K562 (cell line): Measurements from ENCODE around the gene GAL3ST2. TPM values are rescaled to one million over a fixed set of nuclear protein-coding genes. Genes with fewer than 3 reads are reported as not detected.
A peak's percentile ranks its signal among the peaks of the same experiment; 100 is the strongest.

Experiments
- ATAC-seq: fragments of 200-7000 bp; cut with Tn5 transposase; 3 replicates; pipeline ENCODE4 v1.9.1; 2020; ENCODE audit warnings: moderate library complexity
- BruUV-seq: library from RNA; stranded (reverse); fragments of 400-500 nt; replicated peaks from 2 replicates; lab custom pipeline; 2021; lab: Mats Ljungman, UMichigan
- CTCF ChIA-PET: fragments of 300-600 bp; formaldehyde crosslinking; extraction: SDS; loops from one replicate; lab custom pipeline; 2021; ENCODE audit warnings: low intra/inter-chr PET ratio; lab: Yijun Ruan, JAX
- POLR2A ChIA-PET: fragments of 300-600, 350-650 bp; sonication (Branson Sonifier 250); formaldehyde crosslinking; extraction: SDS; loops from one replicate; lab custom pipeline; 2021; ENCODE audit warnings: antibody characterized with exemption, inconsistent platforms; lab: Yijun Ruan, JAX
- DNase-seq, 4 experiments: peaks; one replicate each; pipeline versions ENCODE4 v3.0.0 to v3.0.0-alpha.2; 2011 to 2018; ENCODE audit warnings: low spot score in 3 of 4, mixed read lengths in 3 of 4; ENCODE audit errors: extremely low read depth in 1 of 4
- FAIRE-seq: peaks from 2 replicates; lab custom pipeline; 2011; peaks lifted over from hg19 to GRCh38; lab: Jason Lieb, UNC
- H2AFZ ChIP-seq: 2 replicates; pipeline ENCODE4 v1.6.0; 2011; ENCODE audit warnings: low read depth, low read length, control low read depth, inconsistent platforms
- H3K27ac ChIP-seq: fragments of 200-600 bp; 3 replicates; pipeline ENCODE4 v1.8.0; 2011; ENCODE audit warnings: low read depth, mild to moderate bottlenecking, control low read depth, inconsistent platforms, low read length, moderate library complexity, mixed read lengths; ENCODE audit errors: extremely low read depth
- H3K27me3 ChIP-seq, 2 experiments: fragments of 300-600 bp in 1 of 2; 2 replicates in 1 of 2; 3 replicates in 1 of 2; pipeline versions ENCODE4 v1.6.0 to v1.8.0; 2011; ENCODE audit warnings: inconsistent platforms in 2 of 2, low read length in 2 of 2, mild to moderate bottlenecking in 1 of 2, mixed read lengths in 1 of 2, moderate library complexity in 1 of 2; ENCODE audit not compliant: control insufficient read depth in 2 of 2, insufficient read depth in 2 of 2
- H3K36me3 ChIP-seq: fragments of 300-600 bp; 3 replicates; pipeline ENCODE4 v1.8.0; 2011; ENCODE audit warnings: mild to moderate bottlenecking, low read length, inconsistent platforms; ENCODE audit not compliant: control insufficient read depth, insufficient read depth
- H3K4me1 ChIP-seq, 2 experiments: fragments of 200-600 bp in 1 of 2; replicated peaks in 1 of 2; 2 replicates in 1 of 2; 3 replicates in 1 of 2; pipeline versions ENCODE4 v1.5.1 to v1.8.0; 2011; ENCODE audit warnings: inconsistent platforms in 2 of 2, low read length in 2 of 2, mild to moderate bottlenecking in 1 of 2, mixed read lengths in 1 of 2, moderate library complexity in 1 of 2; ENCODE audit not compliant: control insufficient read depth in 2 of 2, insufficient read depth in 2 of 2
- H3K4me2 ChIP-seq: 2 replicates; pipeline ENCODE4 v1.6.1; 2011; ENCODE audit warnings: low read length, control low read depth, inconsistent platforms, mixed read lengths; ENCODE audit not compliant: insufficient read depth
- H3K4me3 ChIP-seq: fragments of 200-600 bp; sonication (generic), shearing (Covaris generic); 2 replicates; pipeline ENCODE4 v1.5.1; 2016; ENCODE audit warnings: control low read depth, inconsistent platforms
- H3K79me2 ChIP-seq: fragments of 200-600 bp; 3 replicates; pipeline ENCODE4 v1.8.0; 2011; ENCODE audit warnings: low read length, inconsistent platforms; ENCODE audit not compliant: control insufficient read depth, insufficient read depth
- H3K9ac ChIP-seq, 2 experiments: 2 replicates each; pipeline versions ENCODE4 v1.6.0 to v1.6.1; 2011; ENCODE audit warnings: low read depth in 2 of 2, low read length in 2 of 2, control low read depth in 1 of 2, inconsistent platforms in 1 of 2, mild to moderate bottlenecking in 1 of 2, mixed read lengths in 1 of 2; ENCODE audit not compliant: insufficient read depth in 1 of 2
- H3K9me1 ChIP-seq: one replicate; pipeline ENCODE4 v1.6.0; 2011; ENCODE audit warnings: inconsistent platforms, mild to moderate bottlenecking, low read length, moderate library complexity; ENCODE audit not compliant: control insufficient read depth, insufficient read depth
- H3K9me3 ChIP-seq: replicated peaks from 2 replicates; pipeline ENCODE4 v1.5.1; 2011; ENCODE audit warnings: low read depth, low read length, inconsistent platforms; ENCODE audit not compliant: control insufficient read depth, insufficient read depth
- H4K20me1 ChIP-seq: replicated peaks from 2 replicates; pipeline ENCODE4 v1.6.1; 2011; ENCODE audit warnings: low read length, inconsistent platforms, mixed read lengths; ENCODE audit not compliant: control insufficient read depth, insufficient read depth
- BCL6 ChIP-seq: fragments of 250-450 bp; sonication (Bioruptor Pico); IDR thresholded peaks from 2 replicates; pipeline ENCODE4 v1.4.0; 2020
- CSDE1 ChIP-seq, 2 experiments: fragments of 450-650 bp; IDR thresholded peaks; 2 replicates each; pipeline ENCODE4 v1.6.1; 2016; ENCODE audit warnings: mild to moderate bottlenecking in 1 of 2
- FOXA3 ChIP-seq, 2 experiments: fragments of 450-650 bp in 1 of 2; sonication (generic) in 1 of 2; formaldehyde crosslinking; IDR thresholded peaks in 1 of 2; conservative IDR thresholded peaks in 1 of 2; 2 replicates each; pipeline versions ENCODE4 v1.4.0 to v1.8.0; 2020 to 2022; ENCODE audit warnings: mild to moderate bottlenecking in 2 of 2, missing genetic modification reagents in 1 of 2
- GABPA ChIP-seq: fragments of 200-800 bp; sonication (Bioruptor generic); conservative IDR thresholded peaks from 2 replicates; pipeline ENCODE4 v1.6.1; 2016; ENCODE audit warnings: low read depth, missing genetic modification characterization, missing compliant biosample characterization
- IFI16 ChIP-seq: fragments of 250-450 bp; sonication (Bioruptor Pico); IDR thresholded peaks from 2 replicates; pipeline ENCODE4 v2.1.2; 2022; ENCODE audit warnings: mild to moderate bottlenecking, inconsistent platforms
- LARP7 ChIP-seq: fragments of 450-650 bp; IDR thresholded peaks from 2 replicates; pipeline ENCODE4 v1.6.1; 2016
- SIX5 ChIP-seq, 2 experiments: IDR thresholded peaks; 2 replicates each; pipeline ENCODE4 v1.6.1; 2011; ENCODE audit warnings: low read length in 2 of 2, borderline replicate concordance in 1 of 2, low read depth in 1 of 2, mild to moderate bottlenecking in 1 of 2, moderate library complexity in 1 of 2; ENCODE audit not compliant: insufficient read depth in 1 of 2
- ZNF12 ChIP-seq: sonication (generic); formaldehyde crosslinking; IDR thresholded peaks from 2 replicates; pipeline ENCODE4 v1.4.0; 2020; ENCODE audit warnings: mild to moderate bottlenecking, missing genetic modification reagents
- ZNF197 ChIP-seq: fragments of 200-800 bp; sonication (Bioruptor generic); IDR thresholded peaks from 2 replicates; pipeline ENCODE4 v1.6.1; 2016; ENCODE audit warnings: low read depth, missing genetic modification characterization, missing compliant biosample characterization
- WGBS: fragments of 100-300 bp; shearing (Covaris generic); methylation state at CpG from one replicate; pipeline ENCODE4 v1.1.6; 2016; ENCODE audit warnings: low coverage, mixed read lengths; ENCODE audit not compliant: insufficient coverage; ENCODE audit errors: missing lambda C conversion rate; 5-methylcytosine and 5-hydroxymethylcytosine counted together
- in situ Hi-C: fragments of 300-500 bp; cut with MboI; formaldehyde crosslinking; loops from 4 replicates; pipeline ENCODE4 v1.15.0; 2018; ENCODE audit warnings: inconsistent platforms, mixed read lengths
- intact Hi-C: fragments of 100-400 bp; cut with micrococcal nuclease; formaldehyde crosslinking; loops from 2 replicates; pipeline ENCODE4 v1.14.2; 2022
- polyA plus RNA-seq, 8 experiments: library from polyadenylated mRNA; depleted of rRNA in 4 of 8; stranded (reverse) in 5 of 8; unstranded in 3 of 8; fragments of >200 nt; fragmentation: Nextera tagmentation in 2 of 8; fragmentation: Illumina TruSeq in 1 of 8; extraction: Ambion mirVana in 2 of 8; extraction: Trizol in 1 of 8; gene quantifications; 2 replicates each; pipeline versions ENCODE4 v1.2.1 to v1.2.3, GENCODE V29; 2011 to 2014; ENCODE audit warnings: inconsistent platforms in 1 of 8, missing spikeins in 1 of 8
- total RNA-seq, 7 experiments: library from RNA; depleted of rRNA in 6 of 7; stranded (reverse); fragments of >200 nt in 6 of 7; fragmentation: Illumina TruSeq in 2 of 7; extraction: Trizol in 2 of 7; gene quantifications; 2 replicates each; pipeline versions ENCODE4 v1.2.1 to v1.2.3, GENCODE V29; 2011 to 2021; ENCODE audit warnings: low replicate concordance in 1 of 7
- TF ChIP-seq, protein P1 (sequence below): fragments of 250-450 bp; sonication (Bioruptor Pico); IDR thresholded peaks from 2 replicates; pipeline ENCODE4 v1.8.0; 2021; ENCODE audit warnings: mild to moderate bottlenecking, moderate library complexity
- TF ChIP-seq, protein P2 (sequence below): fragments of 250-450 bp; sonication (Bioruptor Pico); IDR thresholded peaks from 2 replicates; pipeline ENCODE4 v1.4.0; 2020; ENCODE audit warnings: mild to moderate bottlenecking

The GAL3ST2 gene
- total and polyA plus RNA-seq, 9 of the 15 experiments (the other 6 are each of a cell fraction or from before 2014, with no cell fraction given) = 0.42 TPM; not detected in 8

DNA sequence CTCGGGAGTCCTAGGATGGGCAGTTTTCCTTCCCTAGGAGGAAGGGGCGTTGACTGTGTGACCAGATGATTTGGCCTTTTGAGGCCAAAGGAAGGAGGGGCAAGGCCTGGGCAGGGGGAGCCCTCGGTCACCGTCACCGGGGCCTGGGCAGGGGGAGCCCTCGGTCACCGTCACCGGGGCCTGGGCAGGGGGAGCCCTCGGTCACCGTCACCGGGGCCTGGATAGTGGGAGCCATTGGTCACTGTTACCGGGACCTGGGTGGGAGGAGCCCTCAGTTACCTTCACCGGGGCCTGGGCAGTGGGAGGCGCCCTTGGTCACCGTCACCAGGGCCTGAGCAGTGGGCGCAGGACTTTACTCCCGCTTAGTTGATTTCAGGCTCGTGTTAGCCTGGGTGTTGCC, 24.8 kb upstream of the GAL3ST2 start (continued):
- TF ChIP-seq IFI16 (no peak), ZNF197 (no peak), GABPA (tag) (no peak), FOXA3 (CRISPR knock-in tag; conservative IDR thresholded peaks at IDR 0.05 in 1 of 2, IDR thresholded peaks at IDR 0.05 in 1 of 2) (no peak), BCL6 (CRISPR knock-in tag) (no peak), SIX5 (IDR thresholded peaks at IDR 0.05; ENCODE audit: borderline replicate concordance in 1 of 2, insufficient read depth in 1 of 2, low read depth in 1 of 2, low read length in 2 of 2) (no peak)
- TF ChIP-seq, protein P1, sequence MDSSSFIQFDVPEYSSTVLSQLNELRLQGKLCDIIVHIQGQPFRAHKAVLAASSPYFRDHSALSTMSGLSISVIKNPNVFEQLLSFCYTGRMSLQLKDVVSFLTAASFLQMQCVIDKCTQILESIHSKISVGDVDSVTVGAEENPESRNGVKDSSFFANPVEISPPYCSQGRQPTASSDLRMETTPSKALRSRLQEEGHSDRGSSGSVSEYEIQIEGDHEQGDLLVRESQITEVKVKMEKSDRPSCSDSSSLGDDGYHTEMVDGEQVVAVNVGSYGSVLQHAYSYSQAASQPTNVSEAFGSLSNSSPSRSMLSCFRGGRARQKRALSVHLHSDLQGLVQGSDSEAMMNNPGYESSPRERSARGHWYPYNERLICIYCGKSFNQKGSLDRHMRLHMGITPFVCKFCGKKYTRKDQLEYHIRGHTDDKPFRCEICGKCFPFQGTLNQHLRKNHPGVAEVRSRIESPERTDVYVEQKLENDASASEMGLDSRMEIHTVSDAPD (CRISPR knock-in tag) = no peak
- TF ChIP-seq, protein P2, sequence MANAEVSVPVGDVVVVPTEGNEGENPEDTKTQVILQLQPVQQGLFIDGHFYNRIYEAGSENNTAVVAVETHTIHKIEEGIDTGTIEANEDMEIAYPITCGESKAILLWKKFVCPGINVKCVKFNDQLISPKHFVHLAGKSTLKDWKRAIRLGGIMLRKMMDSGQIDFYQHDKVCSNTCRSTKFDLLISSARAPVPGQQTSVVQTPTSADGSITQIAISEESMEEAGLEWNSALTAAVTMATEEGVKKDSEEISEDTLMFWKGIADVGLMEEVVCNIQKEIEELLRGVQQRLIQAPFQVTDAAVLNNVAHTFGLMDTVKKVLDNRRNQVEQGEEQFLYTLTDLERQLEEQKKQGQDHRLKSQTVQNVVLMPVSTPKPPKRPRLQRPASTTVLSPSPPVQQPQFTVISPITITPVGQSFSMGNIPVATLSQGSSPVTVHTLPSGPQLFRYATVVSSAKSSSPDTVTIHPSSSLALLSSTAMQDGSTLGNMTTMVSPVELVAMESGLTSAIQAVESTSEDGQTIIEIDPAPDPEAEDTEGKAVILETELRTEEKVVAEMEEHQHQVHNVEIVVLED (CRISPR knock-in tag) = no peak

DNA sequence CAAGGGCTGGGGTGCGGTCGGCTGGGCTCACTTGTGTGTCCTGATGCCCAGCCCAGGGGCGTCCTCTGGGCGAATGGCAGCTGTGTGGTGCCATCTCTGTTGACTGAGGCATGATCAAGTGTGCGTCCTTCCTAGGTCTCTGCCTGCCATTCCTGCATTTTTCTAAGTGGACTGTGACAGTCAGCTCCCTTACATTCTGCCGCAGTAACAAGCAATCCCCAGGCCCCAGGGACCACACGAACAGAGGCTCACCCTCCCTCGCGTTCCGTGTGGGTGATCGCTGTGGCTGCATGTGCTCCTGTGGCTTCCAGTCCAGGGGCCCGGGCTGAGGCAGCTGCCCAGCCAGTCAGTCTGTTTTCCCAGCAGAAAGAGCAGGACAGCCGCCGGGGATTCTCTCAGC, 24.4 kb upstream of the GAL3ST2 start:
- H3K9ac ChIP-seq = no peak overlapping the region; a peak in 1 of 4 replicates
- CTCF ChIA-PET = no interaction called here
- H3K4me3 ChIP-seq = no peak overlapping the region
- 86% methylated on average over 5 of the region's 14 CpGs for WGBS
- FAIRE-seq (no peak), DNase-seq (no peak), ATAC-seq (no peak)
- in situ Hi-C loops (no loop called here), intact Hi-C loops (no loop called here)
- no peaks in the 10 kb centered on the region for H3K9me1 ChIP-seq
- H3K4me2 ChIP-seq = no peak overlapping the region
- H3K27ac ChIP-seq = no peak overlapping the region
- no peaks in the 10 kb centered on the region for H3K9me3 ChIP-seq
- H3K79me2 ChIP-seq = no peaks in the 10 kb centered on the region
- no peaks in the 10 kb centered on the region; a peak in 1 of 5 replicates for H3K4me1 ChIP-seq
- no TSS peak for BruUV-seq
- H2AFZ ChIP-seq = no peak overlapping the region
- POLR2A ChIA-PET = no interaction called here
- no peaks in the 10 kb centered on the region for H3K27me3 ChIP-seq
- H3K36me3 ChIP-seq = peaks cover 55% of the 10 kb centered on the region; the same call in 2 of the 3 replicates
- no peaks in the 10 kb centered on the region for H4K20me1 ChIP-seq
- TF ChIP-seq LARP7 (no peak), ZNF12 (peak; percentile 92), CSDE1 (IDR thresholded peaks at IDR 0.05) (no peak)
